Central memory CD8-positive, alpha-beta T cell (primary cell): ENCODE data around the gene CMTM7.

Source experiments
- ATAC-seq: fragments of 150-1000 bp; cut with Tn5 transposase; replicated peaks from 2 replicates; pipeline ENCODE4 v1.10.0; 2022; ENCODE audit warnings: mild to moderate bottlenecking, moderate FRiP score, moderate number of reproducible peaks; ENCODE audit not compliant: poor library complexity, severe bottlenecking; ENCODE audit errors: extremely low read depth
- DNase-seq, 2 donors: peaks; one replicate each; pipeline ENCODE4 v3.0.0; 2021; ENCODE audit warnings: low spot score in 2 of 2
- H3K27ac Mint-ChIP-seq: one replicate; pipeline ENCODE4 v1.8.0; 2022; ENCODE audit warnings: low read depth, mild to moderate bottlenecking, moderate library complexity, mixed read lengths
- H3K27me3 Mint-ChIP-seq: one replicate; pipeline ENCODE4 v1.8.0; 2022; ENCODE audit warnings: mixed read lengths
- H3K36me3 Mint-ChIP-seq: one replicate; pipeline ENCODE4 v1.8.0; 2022; ENCODE audit warnings: mild to moderate bottlenecking, moderate library complexity, mixed read lengths; ENCODE audit not compliant: insufficient read depth
- H3K4me1 Mint-ChIP-seq: one replicate; pipeline ENCODE4 v1.8.0; 2022; ENCODE audit warnings: mixed read lengths
- H3K4me3 Mint-ChIP-seq: one replicate; pipeline ENCODE4 v1.8.0; 2022; ENCODE audit warnings: mild to moderate bottlenecking, moderate library complexity, mixed read lengths
- H3K9me3 Mint-ChIP-seq: one replicate; pipeline ENCODE4 v1.8.0; 2022; ENCODE audit warnings: mixed read lengths

Gene CMTM7

GRCh38 chr3:32371461-32372212 lies 20.0 kb upstream of the CMTM7 start:
- no peak for DNase-seq
- Mint-ChIP-seq H3K27me3 (no peaks in the 10 kb centered on the region), H3K4me1 (peaks cover 7% of the 10 kb centered on the region), H3K9me3 (no peaks in the 10 kb centered on the region), H3K36me3 (peaks cover 2% of the 10 kb centered on the region), H3K4me3 (no peak overlapping the region), H3K27ac (no peak overlapping the region)
- no peak for ATAC-seq

DNA sequence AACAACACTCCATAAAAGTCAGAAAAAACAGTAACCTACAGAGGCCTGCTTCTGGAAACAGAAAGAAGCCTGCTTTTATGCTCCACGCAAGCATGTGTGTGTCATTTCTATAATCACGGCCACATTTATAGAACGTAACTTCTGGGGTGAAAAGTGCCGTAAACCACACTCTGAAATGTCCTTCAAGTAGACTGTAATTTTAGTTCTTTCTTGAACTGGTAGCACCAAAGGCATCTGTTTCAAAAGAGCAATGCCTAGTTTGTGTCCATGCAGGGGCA lies 19.5 kb upstream of the CMTM7 start:
- Mint-ChIP-seq H3K27me3 (no peaks in the 10 kb centered on the region), H3K9me3 (no peaks in the 10 kb centered on the region), H3K27ac (no peak overlapping the region), H3K36me3 (peaks cover 2% of the 10 kb centered on the region), H3K4me1 (peaks cover 7% of the 10 kb centered on the region), H3K4me3 (no peak overlapping the region)
- no peak for ATAC-seq
- no peak for DNase-seq

GRCh38 chr3:32373276-32373675 lies 18.4 kb upstream of the CMTM7 start:
- Mint-ChIP-seq H3K27me3 (no peaks in the 10 kb centered on the region), H3K4me3 (no peak overlapping the region)

DNA sequence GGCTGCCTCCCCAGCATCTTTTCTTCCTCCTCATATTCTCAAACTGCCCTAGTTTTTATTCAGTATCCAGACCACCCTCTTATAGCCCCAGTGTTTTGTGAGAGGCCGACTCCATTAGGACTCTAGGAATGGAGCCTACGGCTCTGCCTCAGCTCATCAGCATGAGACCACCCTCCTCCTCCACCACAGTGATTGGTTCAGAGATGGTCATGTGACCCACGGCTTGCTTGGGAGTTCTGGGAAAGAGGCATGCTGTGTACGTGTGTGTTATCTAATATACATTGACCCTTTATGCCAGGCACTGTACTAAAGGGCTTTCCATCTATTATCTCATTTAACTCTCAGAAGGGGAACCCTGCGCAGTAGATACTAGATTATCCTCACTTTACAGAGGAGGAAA lies 17.8 kb upstream of the CMTM7 start:
- H3K4me1 Mint-ChIP-seq: peaks cover 7% of the 10 kb centered on the region

More at GRCh38 chr3:32373276-32373675, 18.4 kb upstream of the CMTM7 start:
- ATAC-seq: no peak
- DNase-seq: no peak
- Mint-ChIP-seq H3K36me3 (no peaks in the 10 kb centered on the region), H3K9me3 (no peaks in the 10 kb centered on the region), H3K27ac (no peak overlapping the region), H3K4me1 (peaks cover 7% of the 10 kb centered on the region)

DNA sequence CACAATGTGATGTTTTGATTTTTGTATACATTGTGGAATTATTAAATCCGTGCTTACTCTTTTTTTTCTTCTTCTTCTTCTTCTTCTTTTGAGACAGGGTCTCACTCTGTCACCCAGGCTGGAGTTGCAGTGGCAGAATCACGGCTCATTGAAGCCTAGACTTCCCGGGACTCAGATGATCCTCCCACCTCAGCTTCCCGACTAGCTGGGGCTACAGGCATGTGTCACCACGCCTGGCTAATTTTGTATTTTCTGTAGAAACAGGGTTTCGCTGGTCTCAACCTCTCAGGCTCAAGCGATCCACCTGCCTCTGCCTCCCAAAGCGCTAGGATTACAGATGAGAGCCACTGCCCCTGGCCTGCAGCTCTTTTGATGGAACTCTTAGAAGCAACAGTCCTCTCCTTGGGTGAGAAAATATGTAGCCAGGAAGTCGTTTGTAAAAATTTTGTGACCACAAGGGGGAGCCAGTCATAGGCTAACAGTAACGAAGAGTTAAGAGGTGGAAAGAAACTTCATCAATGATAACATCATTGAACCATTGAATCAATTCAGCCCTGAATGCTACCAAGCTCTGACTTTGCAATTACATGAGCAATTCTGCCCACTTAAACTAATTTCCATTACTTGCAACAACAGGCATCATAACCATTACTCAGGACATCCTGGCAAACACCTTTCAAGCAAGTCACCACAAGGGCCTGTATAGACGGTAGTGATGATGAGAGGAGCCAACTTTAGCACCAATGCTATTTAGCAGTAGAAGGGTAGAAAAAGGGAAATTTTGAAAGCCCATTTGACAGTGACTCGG lies 16.7 kb upstream of the CMTM7 start:
- H3K4me3 Mint-ChIP-seq: no peak overlapping the region
- no peak overlapping the region for H3K27ac Mint-ChIP-seq
- H3K9me3 Mint-ChIP-seq: no peaks in the 10 kb centered on the region
- peak; percentile 52 to 71 for DNase-seq
- no peaks in the 10 kb centered on the region for H3K27me3 Mint-ChIP-seq
- H3K36me3 Mint-ChIP-seq: no peaks in the 10 kb centered on the region
- peak; percentile 70 for ATAC-seq
- H3K4me1 Mint-ChIP-seq: peaks cover 7% of the 10 kb centered on the region

More for the DNA sequence above, 17.8 kb upstream of the CMTM7 start:
- Mint-ChIP-seq H3K4me3 (no peak overlapping the region), H3K27ac (no peak overlapping the region), H3K9me3 (no peaks in the 10 kb centered on the region), H3K27me3 (no peaks in the 10 kb centered on the region), H3K36me3 (no peaks in the 10 kb centered on the region)
- DNase-seq (no peak), ATAC-seq (no peak)

DNA sequence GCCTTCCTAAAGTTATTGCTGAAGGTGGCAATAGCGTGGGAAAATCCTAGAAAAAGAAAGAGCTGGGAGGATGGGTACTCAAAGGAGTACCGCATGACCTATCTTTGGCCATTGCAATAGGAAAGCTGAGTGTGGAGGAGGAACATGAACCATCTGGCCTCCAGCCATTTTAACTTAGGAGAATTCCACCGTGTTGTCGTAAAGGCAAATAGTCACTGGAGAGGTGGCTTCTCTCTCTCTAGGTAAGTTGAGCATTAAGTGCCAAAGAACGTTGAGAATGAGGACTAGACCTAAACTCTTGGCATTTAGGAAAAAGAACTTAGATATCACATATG lies 16.1 kb upstream of the CMTM7 start:
- Mint-ChIP-seq H3K4me1 (peaks cover 7% of the 10 kb centered on the region), H3K27me3 (no peaks in the 10 kb centered on the region), H3K4me3 (no peak overlapping the region), H3K9me3 (no peaks in the 10 kb centered on the region), H3K27ac (no peak overlapping the region), H3K36me3 (peaks cover 2% of the 10 kb centered on the region)
- DNase-seq: no peak
- ATAC-seq: no peak

DNA sequence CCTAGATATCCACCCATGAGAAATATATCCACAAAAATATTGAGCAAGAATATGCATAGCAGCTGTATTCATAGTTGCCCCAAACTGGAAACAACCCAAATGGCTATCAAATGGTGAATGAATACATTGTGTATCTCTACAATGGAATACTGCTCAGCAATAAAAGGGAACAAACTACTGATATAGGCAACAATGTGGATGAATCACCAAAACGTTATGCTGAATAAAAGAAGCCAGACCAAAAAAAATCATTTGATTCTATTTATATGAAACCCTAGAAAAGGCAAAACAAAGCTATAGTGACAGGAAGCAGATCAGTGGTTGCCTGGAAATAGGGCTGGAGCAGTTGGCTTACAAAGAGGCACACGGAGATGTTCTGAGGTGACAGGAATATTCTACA lies 15.5 kb upstream of the CMTM7 start:
- DNase-seq: no peak
- no peaks in the 10 kb centered on the region for H3K27me3 Mint-ChIP-seq

GRCh38 chr3:32379831-32380500 lies 11.7 kb upstream of the CMTM7 start:
- Mint-ChIP-seq H3K9me3 (no peaks in the 10 kb centered on the region), H3K27me3 (peaks cover 4% of the 10 kb centered on the region), H3K36me3 (peaks cover 2% of the 10 kb centered on the region), H3K27ac (no peak overlapping the region), H3K4me1 (peaks cover 4% of the 10 kb centered on the region), H3K4me3 (no peak overlapping the region)
- DNase-seq: no peak
- no peak for ATAC-seq

More for the DNA sequence above, 15.5 kb upstream of the CMTM7 start:
- no peaks in the 10 kb centered on the region for H3K9me3 Mint-ChIP-seq
- H3K36me3 Mint-ChIP-seq: peaks cover 2% of the 10 kb centered on the region
- H3K4me1 Mint-ChIP-seq: peaks cover 7% of the 10 kb centered on the region
- H3K27ac Mint-ChIP-seq: no peak overlapping the region
- no peak for ATAC-seq
- H3K4me3 Mint-ChIP-seq: no peak overlapping the region

DNA sequence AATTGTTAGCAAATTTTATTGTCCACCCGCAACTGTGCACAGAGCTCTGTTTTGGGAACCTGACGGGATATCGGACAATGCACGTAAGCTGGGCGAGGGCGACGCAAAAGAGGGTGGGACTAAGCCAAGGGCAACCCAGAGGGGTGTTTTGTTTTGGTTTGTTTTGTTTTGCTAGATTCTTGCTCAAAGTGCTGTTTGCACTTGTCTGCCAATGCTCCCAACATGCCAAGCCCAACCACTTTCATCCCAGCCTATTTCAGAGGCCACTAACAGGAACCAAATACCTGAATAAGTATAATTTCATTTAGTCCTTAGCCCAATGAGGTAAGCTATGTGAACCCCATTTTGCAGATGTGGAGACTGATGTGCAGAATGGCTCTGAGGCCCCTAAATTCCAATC lies 9.7 kb upstream of the CMTM7 start:
- H3K4me3 Mint-ChIP-seq: no peak overlapping the region
- peaks cover 2% of the 10 kb centered on the region for H3K36me3 Mint-ChIP-seq
- ATAC-seq (no peak), DNase-seq (no peak)
- H3K9me3 Mint-ChIP-seq: no peaks in the 10 kb centered on the region
- H3K4me1 Mint-ChIP-seq: no peaks in the 10 kb centered on the region
- H3K27ac Mint-ChIP-seq: no peak overlapping the region
- H3K27me3 Mint-ChIP-seq: peaks cover 6% of the 10 kb centered on the region

GRCh38 chr3:32383136-32383711 lies 8.4 kb upstream of the CMTM7 start:
- Mint-ChIP-seq H3K4me3 (no peak overlapping the region), H3K4me1 (no peaks in the 10 kb centered on the region), H3K27me3 (peaks cover 6% of the 10 kb centered on the region), H3K36me3 (peaks cover 2% of the 10 kb centered on the region), H3K9me3 (no peaks in the 10 kb centered on the region), H3K27ac (no peak overlapping the region)
- no peak for ATAC-seq
- no peak for DNase-seq

GRCh38 chr3:32384938-32385337 lies 6.7 kb upstream of the CMTM7 start:
- Mint-ChIP-seq H3K9me3 (no peaks in the 10 kb centered on the region), H3K36me3 (peaks cover 2% of the 10 kb centered on the region), H3K27me3 (peaks cover 6% of the 10 kb centered on the region), H3K27ac (no peak overlapping the region), H3K4me1 (no peaks in the 10 kb centered on the region), H3K4me3 (no peak overlapping the region)
- ATAC-seq (no peak), DNase-seq (no peak)

DNA sequence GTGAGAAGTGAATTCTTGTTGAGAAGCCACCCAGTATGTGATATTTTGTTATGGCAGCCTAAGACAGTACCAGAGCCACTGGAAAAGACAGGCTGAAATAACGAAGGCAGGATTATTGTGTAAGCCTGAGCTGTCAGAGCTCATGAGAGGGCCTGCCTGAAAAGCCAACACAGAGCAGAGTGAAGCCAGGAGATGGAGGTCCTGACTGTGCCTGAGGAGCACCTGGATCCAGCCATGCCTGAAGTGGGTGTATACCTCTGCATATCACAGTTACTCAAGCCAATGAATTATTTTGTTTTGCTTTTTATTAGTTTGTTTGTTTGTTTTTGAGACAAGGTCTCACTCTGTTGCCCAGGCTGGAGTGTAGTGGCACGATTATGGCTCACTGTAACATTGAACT lies 4.1 kb upstream of the CMTM7 start:
- H3K27ac Mint-ChIP-seq: no peak overlapping the region
- no peaks in the 10 kb centered on the region for H3K9me3 Mint-ChIP-seq
- peaks cover 4% of the 10 kb centered on the region for H3K36me3 Mint-ChIP-seq
- H3K4me1 Mint-ChIP-seq: peaks cover 14% of the 10 kb centered on the region
- no peak for ATAC-seq
- DNase-seq: no peak
- peaks cover 6% of the 10 kb centered on the region for H3K27me3 Mint-ChIP-seq
- H3K4me3 Mint-ChIP-seq: no peak overlapping the region
